Muscle of leg (tissue), 11 donors: ENCODE measurements around the gene CXCR5. TPM values are rescaled to one million over a fixed set of nuclear protein-coding genes. Genes with fewer than 3 reads are reported as not detected.

ENCODE experiments used
- DNase-seq: peaks from one replicate; pipeline ENCODE4 v3.0.0; 2013
- H3K27ac ChIP-seq: one replicate; pipeline ENCODE4 v1.5.1; 2013; ENCODE audit warnings: mild to moderate bottlenecking, low read length, control low read depth
- H3K27me3 ChIP-seq: one replicate; pipeline ENCODE4 v1.6.1; 2013; ENCODE audit warnings: low read length; ENCODE audit not compliant: control insufficient read depth, insufficient read depth
- H3K36me3 ChIP-seq: one replicate; pipeline ENCODE4 v1.6.1; 2013; ENCODE audit warnings: low read length; ENCODE audit not compliant: control insufficient read depth, insufficient read depth
- H3K4me1 ChIP-seq: one replicate; pipeline ENCODE4 v1.6.1; 2013; ENCODE audit warnings: low read length; ENCODE audit not compliant: control insufficient read depth, insufficient read depth
- H3K4me3 ChIP-seq: one replicate; pipeline ENCODE4 v1.5.1; 2013; ENCODE audit warnings: low read length, control low read depth
- H3K9me3 ChIP-seq: replicated peaks from 2 replicates; pipeline ENCODE4 v1.6.1; 2013; ENCODE audit warnings: low read depth, low read length; ENCODE audit not compliant: control insufficient read depth
- WGBS: methylation state at CpG from one replicate; pipeline ENCODE4 v1.1.5; 2013; ENCODE audit warnings: missing lambda C conversion rate; ENCODE audit not compliant: insufficient coverage; 5-methylcytosine and 5-hydroxymethylcytosine counted together
- polyA plus RNA-seq, 8 donors: library from polyadenylated mRNA; unstranded; fragments of 120-200 nt; gene quantifications; one replicate each; pipeline versions ENCODE4 v1.2.1 to v1.2.3, GENCODE V29; 2013; ENCODE audit warnings: inconsistent platforms in 1 of 8, low replicate concordance in 1 of 8; ENCODE audit not compliant: insufficient read length in 8 of 8, insufficient read depth in 1 of 8
- total RNA-seq: library from RNA; stranded (reverse); fragments of 120-200 nt; gene quantifications from one replicate; pipeline ENCODE4 v1.2.4, GENCODE V29; 2013

CXCR5 gene
- total and polyA plus RNA-seq, 9 donors: under 0.01 to 0.14 (median 0.07) TPM; not detected in 6

DNA sequence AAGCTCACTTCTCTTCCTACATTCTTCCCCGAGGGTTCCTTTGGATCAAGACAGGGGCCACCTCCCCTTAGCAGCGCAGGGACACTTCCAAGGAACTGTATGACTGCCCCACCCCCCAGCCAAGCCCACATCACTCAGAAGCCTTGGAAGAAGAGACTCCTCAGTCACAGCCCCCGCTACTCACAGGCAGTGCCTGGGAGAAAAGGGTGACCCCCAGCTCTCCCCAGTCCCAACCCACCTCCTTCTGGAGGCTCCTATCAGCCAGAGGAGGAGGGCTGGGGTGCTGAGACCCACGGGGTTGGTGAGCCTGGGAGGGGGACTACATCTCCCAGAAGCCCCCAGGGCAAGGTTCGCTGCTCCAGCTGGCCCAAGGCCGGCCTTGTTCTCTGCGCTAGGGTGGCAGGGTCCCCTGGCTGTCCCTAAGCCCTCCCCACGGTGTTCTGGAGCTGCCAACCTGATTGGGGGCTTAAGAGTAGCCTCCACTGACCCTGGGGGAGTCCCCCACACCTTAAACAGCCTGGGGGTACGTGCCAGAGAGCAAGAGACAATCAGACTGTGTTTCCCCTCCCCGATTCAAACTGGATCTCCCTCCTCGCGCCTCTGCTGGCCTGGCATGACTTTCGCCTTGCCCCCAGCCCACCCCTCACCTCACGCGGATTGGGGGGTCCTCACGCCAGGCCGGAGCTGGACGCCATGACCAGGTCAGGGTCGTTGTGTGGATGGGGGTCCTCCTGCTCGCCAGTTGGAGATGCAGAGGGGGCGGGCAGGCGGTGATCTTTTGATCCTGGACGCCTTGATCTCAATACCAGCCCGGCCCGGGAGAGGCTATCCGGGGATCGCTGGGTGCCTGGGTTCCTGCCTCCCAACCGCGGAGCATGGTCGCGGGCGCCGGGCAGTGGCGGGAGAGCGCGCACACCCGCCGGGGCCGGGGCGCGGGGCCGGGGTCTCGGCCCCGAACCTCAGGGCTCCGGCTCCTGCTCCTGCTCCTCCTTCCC, 41.2 kb downstream of the CXCR5 start:
- Histone ChIP-seq H3K9me3 (no peaks in the 10 kb centered on the region), H3K4me3 (peak overlapping the region; percentile 96), H3K36me3 (no peaks in the 10 kb centered on the region), H3K27me3 (no peaks in the 10 kb centered on the region), H3K4me1 (peaks cover 74% of the 10 kb centered on the region), H3K27ac (peak overlapping the region; percentile 87)
- under 1% methylated on average over 33 of the region's 45 CpGs for WGBS
- peak; percentile 77 for DNase-seq

DNA sequence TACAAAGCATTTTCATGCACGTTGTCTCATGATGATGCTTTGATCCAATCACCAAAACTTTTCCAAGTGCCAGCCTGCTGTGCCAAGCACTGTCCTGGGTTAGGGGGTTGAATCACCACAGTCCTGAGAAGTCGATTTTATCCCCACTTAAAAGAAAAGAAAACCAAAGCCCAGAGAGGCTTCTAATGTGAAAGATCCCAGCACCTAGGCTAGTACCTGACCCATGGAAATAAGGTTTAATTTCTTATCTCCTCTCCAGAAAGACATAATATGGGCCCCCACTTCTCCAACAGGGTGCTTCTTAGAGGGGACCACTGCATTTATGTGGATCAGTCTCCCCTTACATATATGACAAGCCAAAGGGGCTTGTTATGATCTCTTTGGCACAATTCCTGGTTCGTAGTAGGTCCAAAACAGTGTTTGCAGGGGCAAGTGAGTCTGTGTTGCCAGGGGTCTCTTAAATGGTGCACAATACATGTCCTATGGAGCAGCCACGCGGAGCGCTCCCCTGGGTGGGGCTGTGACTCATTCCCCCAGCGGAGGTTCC, 43.9 kb downstream of the CXCR5 start:
- H3K27ac ChIP-seq: peak overlapping the region; percentile 88
- 3% methylated on average over 5 of the region's 7 CpGs for WGBS
- H3K36me3 ChIP-seq: no peaks in the 10 kb centered on the region
- H3K9me3 ChIP-seq: no peaks in the 10 kb centered on the region
- H3K27me3 ChIP-seq: peaks cover 2% of the 10 kb centered on the region
- DNase-seq: no peak
- H3K4me3 ChIP-seq: peak overlapping the region; percentile 54
- peaks cover 56% of the 10 kb centered on the region for H3K4me1 ChIP-seq

GRCh38 chr11:118928101-118928869, 44.6 kb downstream of the CXCR5 start:
- Histone ChIP-seq H3K36me3 (no peaks in the 10 kb centered on the region), H3K27ac (peak overlapping the region; percentile 88), H3K27me3 (peaks cover 2% of the 10 kb centered on the region), H3K9me3 (no peaks in the 10 kb centered on the region), H3K4me3 (peak overlapping the region; percentile 54), H3K4me1 (peaks cover 54% of the 10 kb centered on the region)
- 0% methylated on average over 14 of the region's 32 CpGs for WGBS
- DNase-seq: peak; percentile 98

GRCh38 chr11:118928870-118929500, 45.3 kb downstream of the CXCR5 start:
- DNase-seq: peak; percentile 96
- Histone ChIP-seq H3K36me3 (no peaks in the 10 kb centered on the region), H3K27ac (peak overlapping the region; percentile 95), H3K4me1 (peaks cover 52% of the 10 kb centered on the region), H3K27me3 (peaks cover 2% of the 10 kb centered on the region), H3K4me3 (peak overlapping the region; percentile 54), H3K9me3 (no peaks in the 10 kb centered on the region)
- under 1% methylated on average over 19 of the region's 26 CpGs for WGBS

- under 1% methylated on average over 14 of the region's 26 CpGs for WGBS
- peak; percentile 99 for DNase-seq
- H3K27me3 ChIP-seq: peaks cover 2% of the 10 kb centered on the region
- no peaks in the 10 kb centered on the region for H3K36me3 ChIP-seq
- H3K9me3 ChIP-seq: no peaks in the 10 kb centered on the region
- H3K27ac ChIP-seq: peak overlapping the region; percentile 95
- peaks cover 47% of the 10 kb centered on the region for H3K4me1 ChIP-seq
- peak overlapping the region; percentile 54 for H3K4me3 ChIP-seq
These were observed 45.9 kb downstream of the CXCR5 start for GRCh38 chr11:118929501-118930093.

- H3K4me1 ChIP-seq: peaks cover 47% of the 10 kb centered on the region
- H3K36me3 ChIP-seq: no peaks in the 10 kb centered on the region
- peaks cover 2% of the 10 kb centered on the region for H3K27me3 ChIP-seq
- H3K27ac ChIP-seq: peak overlapping the region; percentile 95
- 0% methylated on average over 10 of the region's 20 CpGs for WGBS
- DNase-seq: peak; percentile 92
- no peaks in the 10 kb centered on the region for H3K9me3 ChIP-seq
- H3K4me3 ChIP-seq: peak overlapping the region; percentile 54
These were observed 46.5 kb downstream of the CXCR5 start for GRCh38 chr11:118930094-118930712.

DNA sequence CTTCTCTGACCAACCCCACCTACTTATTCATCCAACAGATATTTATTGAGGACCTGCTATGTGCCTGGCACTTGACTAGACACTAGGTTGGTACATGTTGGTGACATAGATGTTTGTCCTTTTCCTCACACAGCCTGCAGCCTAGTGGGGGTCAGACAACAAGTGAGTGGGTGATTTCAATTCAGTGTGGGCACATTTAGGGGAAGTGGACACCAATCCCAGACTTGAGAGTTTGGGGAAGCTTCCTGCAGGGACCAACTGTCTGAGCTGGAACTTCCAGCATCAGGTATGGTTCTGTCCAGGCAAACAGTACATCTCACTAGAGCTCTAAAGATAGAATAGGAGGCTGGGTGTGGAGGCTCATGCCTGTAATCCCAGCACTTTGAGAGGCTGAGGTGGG, 47.9 kb downstream of the CXCR5 start:
- DNase-seq: no peak
- H3K27ac ChIP-seq: no peak overlapping the region

GRCh38 chr11:118933486-118933885, 49.8 kb downstream of the CXCR5 start:
- Histone ChIP-seq H3K36me3 (no peaks in the 10 kb centered on the region), H3K4me1 (peaks cover 23% of the 10 kb centered on the region), H3K27me3 (peaks cover 2% of the 10 kb centered on the region), H3K27ac (peak overlapping the region; percentile 73), H3K4me3 (no peak overlapping the region), H3K9me3 (no peaks in the 10 kb centered on the region)
- peak; percentile 94 for DNase-seq
- WGBS: 3% methylated on average over 4 of the region's 4 CpGs

More for the DNA sequence above, 47.9 kb downstream of the CXCR5 start:
- no peaks in the 10 kb centered on the region for H3K9me3 ChIP-seq
- no peak overlapping the region for H3K4me3 ChIP-seq
- peaks cover 2% of the 10 kb centered on the region for H3K27me3 ChIP-seq
- peaks cover 40% of the 10 kb centered on the region for H3K4me1 ChIP-seq
- H3K36me3 ChIP-seq: no peaks in the 10 kb centered on the region

- Histone ChIP-seq H3K27ac (no peak overlapping the region), H3K4me3 (no peak overlapping the region), H3K9me3 (no peaks in the 10 kb centered on the region), H3K27me3 (peaks cover 2% of the 10 kb centered on the region), H3K4me1 (peaks cover 22% of the 10 kb centered on the region), H3K36me3 (no peaks in the 10 kb centered on the region)
- 93% methylated on average over 3 of the region's 8 CpGs for WGBS
- no peak for DNase-seq
These were observed 51.7 kb downstream of the CXCR5 start for GRCh38 chr11:118935376-118935775.
